ENCODE data around the gene OGA.

OGA gene

GRCh38 chr10:101773923-101774588, 44.2 kb downstream of the OGA start:
- DNase-seq: no peak

- no peak for DNase-seq
Observed at GRCh38 chr10:101772895-101773761, 45.1 kb downstream of the OGA start.

GRCh38 chr10:101772017-101772894, 46.0 kb downstream of the OGA start:
- DNase-seq: no peak

- DNase-seq: no peak
Observed at GRCh38 chr10:101771380-101771779, 46.9 kb downstream of the OGA start.

- no peak for DNase-seq
Observed at GRCh38 chr10:101770331-101771215, 47.7 kb downstream of the OGA start.

GRCh38 chr10:101769541-101770180, 48.6 kb downstream of the OGA start:
- no peak for DNase-seq

GRCh38 chr10:101768791-101769170, 49.5 kb downstream of the OGA start:
- no peak for DNase-seq

- DNase-seq: no peak
Observed at GRCh38 chr10:101767966-101768790, 50.1 kb downstream of the OGA start.

- peak; percentile 46 for DNase-seq
Observed at GRCh38 chr10:101767600-101767945, 50.7 kb downstream of the OGA start.

GRCh38 chr10:101766753-101767599, 51.3 kb downstream of the OGA start:
- no peak for DNase-seq

- DNase-seq: no peak
Observed at GRCh38 chr10:101766306-101766705, 51.9 kb downstream of the OGA start.

GRCh38 chr10:101763141-101763846, 55.0 kb downstream of the OGA start:
- DNase-seq: no peak

GRCh38 chr10:101762736-101763135, 55.5 kb downstream of the OGA start:
- no peak for DNase-seq

- DNase-seq: no peak
Observed at GRCh38 chr10:101761226-101761625, 57.0 kb downstream of the OGA start.

- DNase-seq: no peak
Observed at GRCh38 chr10:101760510-101760909, 57.7 kb downstream of the OGA start.

GRCh38 chr10:101759309-101760247, 58.7 kb downstream of the OGA start:
- DNase-seq: no peak

GRCh38 chr10:101758858-101759257, 59.4 kb downstream of the OGA start:
- DNase-seq: no peak

GRCh38 chr10:101752241-101752640, 66.0 kb downstream of the OGA start:
- no peak for DNase-seq
